IMR-90 (cell line): ENCODE measurements around the gene COQ2.

Experiments
- BHLHE40 ChIP-seq: fragments of 150-350 bp; IDR thresholded peaks from 2 replicates; pipeline ENCODE4 v1.6.1; 2016; ENCODE audit warnings: mild to moderate bottlenecking, low read depth, low read length
- CEBPB ChIP-seq: IDR thresholded peaks from 2 replicates; pipeline ENCODE4 v1.6.1; 2012; ENCODE audit warnings: low read depth, low read length, improper control_type of control experiment
- CHD1 ChIP-seq: IDR thresholded peaks from 2 replicates; pipeline ENCODE4 v1.6.1; 2012; ENCODE audit warnings: low read depth, low read length, improper control_type of control experiment
- CTCF ChIP-seq: conservative IDR thresholded peaks from 2 replicates; pipeline ENCODE4 v1.5.1; 2012; ENCODE audit warnings: mild to moderate bottlenecking, low read depth, low read length, improper control_type of control experiment
- FOS ChIP-seq: fragments of 150-350 bp; IDR thresholded peaks from 2 replicates; pipeline ENCODE4 v1.6.1; 2016; ENCODE audit warnings: low read depth, low read length
- MAFK ChIP-seq: IDR thresholded peaks from 2 replicates; pipeline ENCODE4 v1.6.1; 2012; ENCODE audit warnings: low read depth, low read length, improper control_type of control experiment
- POLR2A ChIP-seq: IDR thresholded peaks from 2 replicates; pipeline ENCODE4 v1.6.1; 2012; ENCODE audit warnings: mild to moderate bottlenecking, low read depth, low read length
- RAD21 ChIP-seq: IDR thresholded peaks from 2 replicates; pipeline ENCODE4 v1.6.1; 2012; ENCODE audit warnings: low read length, improper control_type of control experiment
- RCOR1 ChIP-seq: IDR thresholded peaks from 2 replicates; pipeline ENCODE4 v1.6.1; 2012; ENCODE audit warnings: mild to moderate bottlenecking, low read length, improper control_type of control experiment; ENCODE audit not compliant: insufficient replicate concordance
- RFX5 ChIP-seq: IDR thresholded peaks from 2 replicates; pipeline ENCODE4 v1.8.0; 2012; ENCODE audit warnings: low read depth, mild to moderate bottlenecking, low read length, moderate library complexity
- SMC3 ChIP-seq: fragments of 150-350 bp; IDR thresholded peaks from 2 replicates; pipeline ENCODE4 v1.6.1; 2016; ENCODE audit warnings: low read depth, mild to moderate bottlenecking, antibody characterized with exemption, low read length, moderate library complexity

- TF ChIP-seq RFX5 (no peak), CTCF (no peak), FOS (no peak), RAD21 (no peak), POLR2A (no peak), CEBPB (no peak), RCOR1 (no peak), BHLHE40 (no peak), SMC3 (no peak), CHD1 (no peak), MAFK (no peak)
These were observed 33.1 kb upstream of the COQ2 start for GRCh38 chr4:83317671-83318070.
